GM18867 (cell line): ENCODE data around the gene EFL1.
A peak's percentile ranks its signal among the peaks of the same experiment; 100 is the strongest.
"Not testable (repeated sequence)": the region's sequence is repeated elsewhere in the genome, so short reads cannot be mapped to it uniquely, and the experiment has no call there.

Experiments
- ATAC-seq: cut with Tn5 transposase; IDR thresholded peaks from one replicate; pipeline ENCODE4 v1.9.1; 2021; ENCODE audit warnings: mild to moderate bottlenecking, moderate library complexity; ENCODE audit not compliant: unreplicated experiment

EFL1 gene

GRCh38 chr15:82282386-82282785 lies 19.9 kb upstream of the EFL1 start:
- ATAC-seq, result not testable (repeated sequence)

DNA sequence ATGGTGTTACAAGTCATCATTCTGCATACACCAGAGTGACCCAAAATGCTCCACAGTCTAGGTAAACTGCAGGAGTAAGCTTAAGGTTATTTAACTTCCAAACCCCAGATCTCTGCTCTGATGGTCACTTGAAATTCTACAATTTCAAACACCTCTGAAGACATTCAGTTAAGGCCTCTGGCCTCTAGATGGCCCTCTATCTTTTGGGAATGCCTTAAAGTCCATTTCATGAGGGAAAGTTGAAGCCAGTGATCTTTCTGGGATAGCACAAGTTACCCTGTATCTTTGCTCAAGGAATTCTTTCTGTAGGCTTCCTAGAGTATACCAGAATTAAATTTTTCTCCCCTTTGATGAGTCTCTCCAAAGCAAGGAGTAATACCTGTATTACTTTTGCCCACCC lies 18.7 kb upstream of the EFL1 start:
- not testable (repeated sequence) for ATAC-seq

GRCh38 chr15:82275410-82275809 lies 12.9 kb upstream of the EFL1 start:
- no peak for ATAC-seq

DNA sequence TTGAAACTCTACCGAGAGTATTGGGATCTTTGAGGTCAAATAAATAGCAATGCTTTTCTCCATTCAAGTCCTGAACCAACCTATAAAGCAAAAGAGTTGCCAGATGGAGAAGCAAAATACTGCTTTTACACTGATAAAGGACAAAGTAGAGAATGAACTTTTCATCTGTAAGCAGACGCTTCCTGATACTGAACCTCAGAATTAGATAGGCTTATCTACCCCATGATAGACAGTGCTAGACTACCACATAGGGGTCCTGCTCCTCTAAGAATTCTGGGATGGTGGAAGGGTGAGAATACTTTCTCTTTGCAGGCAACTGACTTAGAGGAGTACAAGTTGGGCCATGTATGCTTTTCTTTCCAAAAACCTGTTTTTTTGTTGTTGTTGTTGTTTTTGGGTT lies 9.6 kb upstream of the EFL1 start:
- ATAC-seq, result no peak

DNA sequence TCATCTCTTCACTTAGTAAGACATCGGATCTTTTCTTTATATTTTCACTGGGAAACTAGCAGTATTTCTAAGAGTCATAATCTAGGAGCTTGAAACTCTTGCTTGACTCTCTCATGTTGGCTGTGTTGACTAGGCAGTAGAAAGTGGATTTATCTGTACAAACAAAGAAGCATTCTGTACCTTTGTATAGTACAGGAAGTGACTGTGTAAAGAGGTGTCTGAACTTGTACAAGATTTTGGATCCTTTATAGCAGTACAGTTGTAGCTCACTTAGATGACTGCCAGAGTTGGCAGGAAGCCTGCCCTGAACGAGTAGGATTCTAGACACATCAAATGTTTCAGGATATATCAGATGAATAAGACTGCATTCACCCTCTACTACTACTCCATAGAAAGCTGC lies 5.9 kb upstream of the EFL1 start:
- ATAC-seq, result not testable (repeated sequence)

- not testable (repeated sequence) for ATAC-seq
Observed at GRCh38 chr15:82267137-82267536, 4.6 kb upstream of the EFL1 start.

- ATAC-seq, result no peak
Observed at GRCh38 chr15:82263350-82263749, 816 bp upstream of the EFL1 start.

- peak; percentile 25 for ATAC-seq
Observed at GRCh38 chr15:82261566-82262421, 740 bp downstream of the EFL1 start.

- not testable (repeated sequence) for ATAC-seq
Observed at GRCh38 chr15:82248261-82248660, 14.3 kb downstream of the EFL1 start.

GRCh38 chr15:82245956-82246355 lies 16.6 kb downstream of the EFL1 start:
- not testable (repeated sequence) for ATAC-seq

DNA sequence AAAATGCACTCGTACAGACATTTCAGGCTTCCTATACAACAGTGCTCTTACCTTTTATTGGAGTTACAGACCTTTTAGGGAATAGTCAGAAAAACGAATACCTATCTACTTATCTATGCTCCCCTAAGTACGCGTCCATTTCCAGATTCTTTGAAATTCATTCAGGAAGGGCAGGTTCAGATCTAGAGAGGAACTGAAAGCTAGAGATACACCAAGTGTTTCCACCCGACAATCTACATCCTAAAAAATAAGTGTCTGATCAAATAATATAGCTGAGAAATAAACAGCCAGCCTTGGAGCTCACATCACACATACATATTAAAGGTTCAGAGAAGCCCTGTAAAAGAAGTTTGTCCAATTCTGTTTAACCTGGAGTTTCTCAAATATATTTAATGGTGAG lies 18.9 kb downstream of the EFL1 start:
- ATAC-seq, result not testable (repeated sequence)

GRCh38 chr15:82241836-82242499 lies 20.6 kb downstream of the EFL1 start:
- not testable (repeated sequence) for ATAC-seq

GRCh38 chr15:82239685-82240391 lies 22.7 kb downstream of the EFL1 start:
- no peak for ATAC-seq

DNA sequence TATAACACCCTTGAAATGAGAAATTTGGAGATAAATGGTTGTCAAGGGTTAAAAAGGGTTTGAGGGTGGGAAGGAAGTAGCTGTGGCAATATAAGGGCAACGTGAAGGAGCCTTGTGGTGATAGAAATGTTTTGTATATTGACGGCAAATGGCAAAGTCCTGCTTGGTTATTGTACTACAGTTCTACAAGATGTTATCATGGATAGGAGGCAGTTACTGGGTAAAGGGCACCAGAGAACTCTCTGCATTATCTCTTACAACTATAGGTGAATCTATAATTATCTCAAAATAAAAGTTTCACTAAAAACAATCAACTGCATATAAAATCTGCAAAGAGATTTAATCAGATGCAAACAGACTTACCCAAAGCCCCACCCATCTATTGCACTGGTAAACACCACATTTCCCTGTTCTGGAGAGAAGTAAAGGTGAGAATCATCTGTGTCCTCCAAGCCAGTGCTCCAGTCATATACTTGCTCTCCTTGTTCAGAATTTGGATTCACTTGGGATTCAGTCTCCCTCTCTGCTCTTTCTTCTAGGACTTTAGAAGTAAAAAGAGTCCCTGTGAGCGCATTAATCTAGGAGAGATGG lies 24.5 kb downstream of the EFL1 start:
- not testable (repeated sequence) for ATAC-seq

GRCh38 chr15:82231842-82232241 lies 30.7 kb downstream of the EFL1 start:
- ATAC-seq, result no peak

GRCh38 chr15:82231233-82231632 lies 31.3 kb downstream of the EFL1 start:
- no peak for ATAC-seq

DNA sequence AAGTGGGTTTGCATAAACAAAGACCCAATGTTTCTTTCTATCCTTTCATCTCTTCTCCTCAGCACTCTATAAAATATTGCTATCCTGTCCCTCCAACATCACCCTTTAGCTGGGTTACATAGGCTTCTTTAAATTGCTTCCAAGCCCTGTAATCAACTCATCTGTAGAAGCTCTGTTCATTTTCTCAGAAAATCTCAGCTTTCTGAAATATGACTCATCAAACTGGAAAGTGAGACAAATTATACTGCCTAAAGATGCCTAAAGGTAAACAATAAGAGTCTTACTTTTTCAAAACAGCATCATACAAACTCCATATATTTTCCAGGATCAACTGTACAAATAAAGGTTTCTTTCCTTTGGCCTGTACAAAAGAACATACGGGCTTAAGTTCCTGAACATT lies 33.8 kb downstream of the EFL1 start:
- ATAC-seq, result no peak

GRCh38 chr15:82221535-82221934 lies 41.0 kb downstream of the EFL1 start:
- not testable (repeated sequence) for ATAC-seq

- not testable (repeated sequence) for ATAC-seq
Observed at GRCh38 chr15:82216092-82216491, 46.4 kb downstream of the EFL1 start.

DNA sequence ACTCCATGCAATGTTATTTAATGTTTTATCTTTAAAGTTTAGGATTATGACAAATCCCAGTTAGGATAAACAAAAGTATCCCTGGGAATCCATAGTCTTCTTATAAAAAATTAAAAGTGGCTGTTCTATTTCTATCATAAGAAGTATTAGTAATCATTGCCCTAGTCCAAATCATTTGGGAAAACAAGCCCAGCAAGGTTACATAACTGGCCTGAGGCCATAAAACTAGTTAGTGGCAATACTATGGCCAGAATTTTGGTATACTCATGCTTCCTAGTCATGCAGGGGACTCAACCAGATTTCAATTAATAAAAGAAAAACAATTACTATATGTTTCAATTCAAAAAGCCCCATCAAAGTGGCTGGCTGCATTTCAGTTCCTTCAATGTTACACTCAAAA lies 50.3 kb downstream of the EFL1 start:
- ATAC-seq, result not testable (repeated sequence)

- ATAC-seq, result not testable (repeated sequence)
Observed at GRCh38 chr15:82210066-82210597, 52.4 kb downstream of the EFL1 start.
